Heart right ventricle (tissue), 16 donors: ENCODE results near the gene NFYB. TPM values are rescaled to one million over a fixed set of nuclear protein-coding genes. Genes with fewer than 3 reads are reported as not detected.
"Not testable (repeated sequence)": the region's sequence is repeated elsewhere in the genome, so short reads cannot be mapped to it uniquely, and the experiment has no call there.

ENCODE experiments used
- ATAC-seq, 8 donors: fragments of 200-7000 bp; cut with Tn5 transposase; one replicate each; pipeline ENCODE4 v1.9.1; 2020; ENCODE audit warnings: mild to moderate bottlenecking in 8 of 8, moderate library complexity in 8 of 8, moderate number of reproducible peaks in 1 of 8
- DNase-seq, 2 donors: peaks; one replicate each; pipeline ENCODE4 v3.0.0-alpha.2; 2020
- H3K27ac ChIP-seq, 10 donors: fragments of 200-600 bp; sonication (generic) in 2 of 10; one replicate each; pipeline versions ENCODE4 v1.5.0 to v1.8.0; 2020 to 2022; ENCODE audit warnings: mild to moderate bottlenecking in 3 of 10
- H3K27me3 ChIP-seq, 7 donors: fragments of 200-600 bp; one replicate each; pipeline ENCODE4 v1.8.0; 2021 to 2022; ENCODE audit warnings: mild to moderate bottlenecking in 2 of 7
- H3K36me3 ChIP-seq, 9 donors: fragments of 200-600 bp; sonication (generic) in 1 of 9; one replicate each; pipeline versions ENCODE4 v1.5.0 to v1.8.0; 2020 to 2022; ENCODE audit warnings: mild to moderate bottlenecking in 2 of 9
- H3K4me1 ChIP-seq, 9 donors: fragments of 200-600 bp; sonication (generic) in 1 of 9; one replicate each; pipeline versions ENCODE4 v1.5.0 to v1.8.0; 2020 to 2022; ENCODE audit warnings: mild to moderate bottlenecking in 4 of 9
- H3K4me3 ChIP-seq, 10 donors: fragments of 200-600 bp; sonication (generic) in 2 of 10; one replicate each; pipeline versions ENCODE4 v1.5.0 to v1.8.0; 2020 to 2022; ENCODE audit warnings: mild to moderate bottlenecking in 7 of 10, moderate library complexity in 2 of 10
- H3K9me3 ChIP-seq, 11 donors: fragments of 200-600 bp in 10 of 11; sonication (generic) in 2 of 11; one replicate each; pipeline versions ENCODE4 v1.5.0 to v1.8.0; 2013 to 2022; ENCODE audit warnings: mild to moderate bottlenecking in 2 of 11, control low read depth in 1 of 11, moderate library complexity in 1 of 11
- CTCF ChIP-seq, 9 donors: fragments of 200-600 bp; sonication (generic) in 2 of 9; IDR thresholded peaks; one replicate each; pipeline versions ENCODE4 v1.5.0 to v1.8.0; 2021 to 2022; ENCODE audit warnings: antibody characterized with exemption in 9 of 9, mild to moderate bottlenecking in 5 of 9, moderate library complexity in 1 of 9
- WGBS, 2 donors: extraction: QIAGEN DNeasy Blood & Tissue Kit; methylation state at CpG; one replicate each; pipeline ENCODE4 v1.1.7; 2013; ENCODE audit warnings: inconsistent platforms in 1 of 2; 5-methylcytosine and 5-hydroxymethylcytosine counted together
- intact Hi-C, 10 donors: fragments of 100-400 bp; cut with DNase I; formaldehyde crosslinking; loops; one replicate each; pipeline versions ENCODE4 v1.11.1 to v1.14.2; 2022
- polyA plus RNA-seq, 2 donors: library from polyadenylated mRNA; stranded (reverse); fragments of 200-250 nt; gene quantifications; one replicate each; pipeline ENCODE4 v1.2.3, GENCODE V29; 2013
- total RNA-seq, 10 donors: library from RNA; stranded (reverse); fragmentation: NEBNext Ultra II Directional in 3 of 10; extraction: Animal tissue kit (Norgen Biotek cat#: 25700) in 3 of 10; gene quantifications; one replicate each; pipeline versions ENCODE4 v1.2.1 to v1.2.4, GENCODE V29; 2021 to 2023
- donor health status: Arrhythmogenic right ventricular cardiomyopathy.
- donor health status: ischemic (EF 13 %, LVEDD 7.1; RV severe dilation, severe dysfunction).
- donor health status: healthy with polysubstance abuse.
- donor health status: DM: no; HTN: yes; CAD: no.
- donor health status: DM: no; HTN: no; CAD: no.
- donor health status: ischemic (EF 25% LVEDD 6.9; RV normal size, moderate dysfunction).
- donor health status: ischemic (EF 25% LVEDD 5.7; RV mildly dilated, moderate dysfunction).
- donor health status: healthy.
- donor health status: DM: yes; HTN: yes; CAD: no.
- donor health status: Ischemic cardiomyopathy.
- donor health status: ischemic (EF 35%, LVEDD 5.7; RV mildly dilated, moderate dysfunction).
- donor health status: nonischemic (EF 11% LVEDD 7.7; RV severe dilation, severe dysfunction).
- donor health status: DM: yes; HTN: yes; CAD: no.
- donor health status: PGD.
- donor health status: ischemic (EF 29% LVEDD 5.4; RV normal size, mild dysfunction).
- donor health status: nonischemic (EF 23%, LVEDD 6.1; RV moderate dilation, normal function).

NFYB gene
- total and polyA plus RNA-seq, 12 donors: 16.1 to 53.9 (median 24.0) TPM

GRCh38 chr12:104165801-104166200 is 27.8 kb upstream of the NFYB start:
- Histone ChIP-seq H3K36me3 (no peaks in the 10 kb centered on the region), H3K27me3 (no peaks in the 10 kb centered on the region), H3K27ac (peak overlapping the region in 8 of 10 donors; percentile 1 to 68 (median 38)), H3K9me3 (no peaks in the 10 kb centered on the region), H3K4me1 (peaks cover 4 to 32% (median 18%) of the 10 kb centered on the region in 9 donors), H3K4me3 (no peak overlapping the region)
- peak; percentile 14 to 18 for DNase-seq
- ATAC-seq: peak; percentile 38 to 93 (median 81)
- no peak for TF ChIP-seq CTCF (IDR thresholded peaks at IDR 0.05)
- 43 to 50% methylated on average over 2 of the region's 2 CpGs for whole genome bisulfite sequencing, 2 donors
- intact Hi-C loops: no loop called here

GRCh38 chr12:104164634-104165033 is 26.6 kb upstream of the NFYB start:
- intact Hi-C loops: no loop called here
- no peaks in the 10 kb centered on the region for H3K27me3 ChIP-seq
- peaks cover 4 to 32% (median 18%) of the 10 kb centered on the region in 9 donors for H3K4me1 ChIP-seq
- peak in 1 of 8 donors; percentile 25 for ATAC-seq
- no peak for DNase-seq
- WGBS, 2 donors: 41 to 42% methylated on average over 1 of the region's 1 CpG
- no peak for TF ChIP-seq CTCF (IDR thresholded peaks at IDR 0.05)
- no peaks in the 10 kb centered on the region for H3K36me3 ChIP-seq
- H3K9me3 ChIP-seq: no peaks in the 10 kb centered on the region
- H3K27ac ChIP-seq: peak overlapping the region in 1 of 10 donors; percentile 1
- no peak overlapping the region for H3K4me3 ChIP-seq

- Histone ChIP-seq H3K4me1 (peaks cover 4 to 32% (median 18%) of the 10 kb centered on the region in 9 donors), H3K36me3 (no peaks in the 10 kb centered on the region), H3K4me3 (no peak overlapping the region), H3K9me3 (no peaks in the 10 kb centered on the region), H3K27ac (no peak overlapping the region), H3K27me3 (no peaks in the 10 kb centered on the region)
- intact Hi-C loops: no loop called here
- ATAC-seq: no peak
- TF ChIP-seq CTCF (IDR thresholded peaks at IDR 0.05): no peak
- 84 to 91% methylated on average over 4 of the region's 4 CpGs for WGBS, 2 donors
- no peak for DNase-seq
Measured at GRCh38 chr12:104163631-104164030, 25.6 kb upstream of the NFYB start.

GRCh38 chr12:104163028-104163427 is 25.0 kb upstream of the NFYB start:
- DNase-seq, H3K36me3 ChIP-seq, ATAC-seq, H3K27ac ChIP-seq, H3K4me3 ChIP-seq, intact Hi-C loops, H3K9me3 ChIP-seq, H3K27me3 ChIP-seq: not testable (repeated sequence)
- peaks cover 4 to 32% (median 18%) of the 10 kb centered on the region in 9 donors for H3K4me1 ChIP-seq
- WGBS, 2 donors: 82 to 84% methylated on average over 3 of the region's 3 CpGs

GRCh38 chr12:104155711-104156555 is 17.9 kb upstream of the NFYB start:
- WGBS, 2 donors: 90 to 92% methylated on average over 8 of the region's 8 CpGs
- Histone ChIP-seq H3K4me1 (peaks cover 0 to 9% (median 0%) of the 10 kb centered on the region in 9 donors), H3K4me3 (no peak overlapping the region), H3K9me3 (no peaks in the 10 kb centered on the region), H3K27me3 (no peaks in the 10 kb centered on the region), H3K36me3 (no peaks in the 10 kb centered on the region), H3K27ac (no peak overlapping the region)
- ATAC-seq: no peak
- DNase-seq: no peak
- intact Hi-C loops: loop anchor here in 1 of 10 donors (10.0 kb wide), 1 partner anchor 1691 kb away; no protein-coding TSS in a partner anchor
- TF ChIP-seq CTCF (IDR thresholded peaks at IDR 0.05): no peak
